NCI-H82 (cell line): ENCODE results near the gene ERC2.

Experiments used
- DNase-seq: peaks from one replicate; lab custom pipeline; 2025; lab: John Stamatoyannopoulos, UW

The ERC2 gene

DNA sequence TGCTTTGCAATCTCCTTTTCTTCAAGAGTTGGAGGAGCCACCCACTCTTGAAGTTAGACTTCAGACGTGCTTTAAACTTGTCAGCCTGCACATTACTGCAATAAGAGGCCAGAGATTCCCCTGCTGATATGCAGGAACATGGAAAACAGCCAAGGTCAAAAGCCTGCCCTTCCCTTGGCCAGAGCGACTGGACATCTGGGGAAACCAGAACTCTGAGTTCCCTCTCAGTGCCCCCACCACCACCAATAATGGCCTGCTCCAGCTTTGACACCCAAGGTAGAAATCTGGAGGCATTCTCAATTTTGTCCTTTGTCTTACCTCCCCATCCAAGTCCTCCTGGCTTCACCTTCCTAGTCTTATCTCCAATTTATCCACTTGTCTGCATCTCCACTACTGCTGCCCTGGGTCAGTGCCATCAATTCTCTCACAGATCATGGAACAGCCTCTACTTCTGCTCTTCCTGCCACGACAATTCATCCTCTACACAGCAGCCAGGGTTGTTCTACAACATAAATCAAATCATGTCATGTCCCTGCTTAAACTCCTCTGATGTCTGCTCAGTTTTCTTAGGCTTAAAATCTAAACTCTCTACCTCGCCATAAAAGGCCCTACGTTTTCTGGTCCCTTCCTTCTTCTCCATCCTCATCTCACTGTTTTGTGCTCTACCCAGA, 789.6 kb downstream of the ERC2 start:
- no peak for DNase-seq

DNA sequence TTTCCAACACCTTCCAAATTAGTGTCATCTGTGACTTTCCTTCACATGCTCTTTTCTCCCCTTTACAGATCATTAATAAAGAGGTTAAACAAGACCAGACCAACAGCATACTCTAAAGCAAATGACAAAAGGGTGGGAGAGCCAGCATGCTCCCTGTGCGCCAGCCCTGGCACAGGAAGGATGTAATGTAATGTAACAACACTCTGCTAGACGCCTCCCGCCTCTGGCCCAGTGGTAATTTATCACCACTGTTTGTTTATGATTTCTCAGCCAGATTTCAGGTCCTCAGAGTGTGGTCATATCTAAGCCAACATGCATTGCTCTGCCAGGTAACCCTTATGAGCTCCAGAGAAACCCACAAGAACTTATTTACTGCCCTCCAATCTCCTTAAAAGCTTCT, 791.6 kb downstream of the ERC2 start:
- DNase-seq, result no peak

DNA sequence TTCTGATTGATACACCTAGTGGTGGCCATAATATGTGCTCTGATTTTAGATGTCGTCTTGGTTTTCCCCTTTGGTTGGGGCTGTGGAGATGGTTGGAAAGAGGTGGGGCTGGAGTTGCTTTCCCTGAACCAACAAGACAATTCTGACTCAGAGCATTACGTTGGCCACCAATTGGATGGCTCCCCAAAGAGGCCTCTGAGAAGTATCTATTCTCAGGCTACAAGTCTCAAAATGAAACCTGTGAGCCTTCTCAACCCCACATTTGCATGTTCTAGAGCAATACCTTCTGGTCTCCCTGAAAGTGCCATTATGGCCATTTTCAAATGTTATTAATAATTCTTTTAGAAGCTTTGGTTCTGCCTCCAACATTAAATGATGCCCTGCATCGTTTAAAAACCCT, 792.8 kb downstream of the ERC2 start:
- no peak for DNase-seq

- DNase-seq, result peak; percentile 8
Observed at GRCh38 chr3:55673764-55674163, 794.5 kb downstream of the ERC2 start.

DNA sequence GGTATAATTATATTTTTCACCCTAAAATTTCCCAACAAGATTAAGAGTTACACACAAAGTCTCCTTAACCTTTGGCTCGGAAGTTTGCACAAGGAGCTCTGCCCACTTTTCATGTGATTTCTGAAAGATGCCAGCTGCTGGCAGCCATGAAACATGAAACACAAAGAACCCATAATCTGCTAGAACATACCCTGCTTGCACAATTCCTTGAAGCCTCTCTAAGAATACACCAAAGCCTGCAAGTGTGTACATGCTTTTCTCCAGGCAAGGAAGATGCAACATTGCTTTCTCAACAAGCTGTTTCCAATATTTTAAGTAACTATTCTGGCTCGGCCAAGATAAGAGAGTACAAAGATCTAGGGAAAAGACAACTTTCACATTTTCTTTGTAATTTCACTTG, 799.1 kb downstream of the ERC2 start:
- no peak for DNase-seq

GRCh38 chr3:55668359-55668758, 799.9 kb downstream of the ERC2 start:
- no peak for DNase-seq

GRCh38 chr3:55664387-55664786, 803.9 kb downstream of the ERC2 start:
- DNase-seq, result no peak

DNA sequence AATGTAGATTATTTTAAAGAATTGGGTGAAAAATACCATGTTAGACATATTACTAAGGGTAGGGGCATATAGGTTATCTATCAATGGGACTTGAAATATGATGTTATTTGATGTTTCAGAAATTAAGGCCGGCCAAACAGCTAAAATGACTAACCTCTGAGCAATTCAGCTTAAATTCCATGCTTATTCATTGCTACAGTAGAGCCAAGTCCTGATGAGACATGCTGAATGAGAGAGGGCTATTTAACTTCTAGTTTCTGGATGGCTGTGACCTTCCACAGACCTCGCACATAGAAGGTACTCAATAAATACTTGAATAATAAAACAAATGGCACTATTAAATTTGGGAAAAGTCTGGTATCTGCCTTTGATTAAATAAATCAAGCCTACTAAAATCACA, 805.6 kb downstream of the ERC2 start:
- DNase-seq, result no peak

DNA sequence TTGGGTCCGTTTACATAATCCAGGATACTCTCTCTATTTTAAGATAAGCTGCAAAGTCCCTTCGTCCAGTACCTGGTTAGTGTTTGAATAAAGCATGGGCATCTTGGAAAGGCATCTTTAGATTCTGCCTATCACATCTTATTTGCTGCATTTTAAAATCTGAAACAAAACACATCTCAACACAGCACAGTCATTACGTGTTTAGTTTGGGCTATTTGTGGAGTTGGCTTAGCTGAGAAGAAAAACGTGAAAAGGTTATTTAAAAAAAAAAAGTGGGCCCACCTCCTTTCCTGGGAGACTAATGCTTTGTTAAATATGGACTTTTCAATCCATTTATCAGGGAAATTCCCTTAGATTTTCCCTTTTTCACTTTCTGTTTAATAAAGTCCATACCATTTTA, 806.7 kb downstream of the ERC2 start:
- no peak for DNase-seq

GRCh38 chr3:55661141-55661540, 807.1 kb downstream of the ERC2 start:
- no peak for DNase-seq

GRCh38 chr3:55660642-55661041, 807.6 kb downstream of the ERC2 start:
- DNase-seq, result no peak

GRCh38 chr3:55659701-55660100, 808.6 kb downstream of the ERC2 start:
- no peak for DNase-seq

- DNase-seq, result no peak
Observed at GRCh38 chr3:55658690-55659562, 809.3 kb downstream of the ERC2 start.

DNA sequence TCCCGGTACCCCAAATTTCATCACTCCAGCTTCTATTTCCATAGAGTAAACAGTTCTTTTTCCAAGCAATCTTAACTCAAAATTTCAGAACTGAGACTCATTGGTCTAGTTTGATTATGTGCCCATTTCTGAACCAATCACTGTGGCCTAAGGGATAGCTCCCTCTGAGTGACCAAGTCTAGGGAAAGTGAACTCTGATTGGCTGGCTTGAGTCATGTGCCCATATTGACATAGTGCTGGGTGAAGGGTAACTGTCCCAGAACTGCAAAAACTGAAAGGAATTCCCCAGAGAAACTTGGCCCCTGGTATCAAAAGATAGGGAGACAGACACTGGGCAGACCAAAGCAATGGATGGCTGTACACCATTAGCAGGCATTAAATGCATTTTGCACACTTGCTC, 810.0 kb downstream of the ERC2 start:
- no peak for DNase-seq

- DNase-seq, result no peak
Observed at GRCh38 chr3:55655544-55655943, 812.7 kb downstream of the ERC2 start.

- no peak for DNase-seq
Observed at GRCh38 chr3:55654123-55654760, 814.0 kb downstream of the ERC2 start.

GRCh38 chr3:55651011-55651410, 817.3 kb downstream of the ERC2 start:
- DNase-seq, result no peak

GRCh38 chr3:55650011-55650410, 818.3 kb downstream of the ERC2 start:
- DNase-seq, result no peak

DNA sequence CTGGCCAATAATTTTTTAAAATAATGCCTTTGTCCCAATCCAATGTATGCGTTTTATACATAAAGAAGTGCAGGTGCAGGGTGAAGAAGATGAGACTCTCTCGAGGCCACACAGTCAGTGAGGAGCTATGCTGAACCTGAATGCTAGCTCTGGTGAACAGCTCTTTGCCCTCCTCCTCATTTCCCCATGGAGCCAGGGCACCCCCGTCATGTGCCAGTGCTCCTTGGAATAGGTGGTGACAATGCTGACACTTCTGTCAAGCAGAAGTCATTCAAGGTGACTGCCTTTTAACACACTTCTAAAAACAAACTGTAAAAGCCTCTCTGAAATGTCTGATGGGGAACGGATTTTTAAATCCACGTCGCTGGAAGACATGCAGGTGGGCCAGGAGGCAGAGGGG, 818.7 kb downstream of the ERC2 start:
- no peak for DNase-seq

DNA sequence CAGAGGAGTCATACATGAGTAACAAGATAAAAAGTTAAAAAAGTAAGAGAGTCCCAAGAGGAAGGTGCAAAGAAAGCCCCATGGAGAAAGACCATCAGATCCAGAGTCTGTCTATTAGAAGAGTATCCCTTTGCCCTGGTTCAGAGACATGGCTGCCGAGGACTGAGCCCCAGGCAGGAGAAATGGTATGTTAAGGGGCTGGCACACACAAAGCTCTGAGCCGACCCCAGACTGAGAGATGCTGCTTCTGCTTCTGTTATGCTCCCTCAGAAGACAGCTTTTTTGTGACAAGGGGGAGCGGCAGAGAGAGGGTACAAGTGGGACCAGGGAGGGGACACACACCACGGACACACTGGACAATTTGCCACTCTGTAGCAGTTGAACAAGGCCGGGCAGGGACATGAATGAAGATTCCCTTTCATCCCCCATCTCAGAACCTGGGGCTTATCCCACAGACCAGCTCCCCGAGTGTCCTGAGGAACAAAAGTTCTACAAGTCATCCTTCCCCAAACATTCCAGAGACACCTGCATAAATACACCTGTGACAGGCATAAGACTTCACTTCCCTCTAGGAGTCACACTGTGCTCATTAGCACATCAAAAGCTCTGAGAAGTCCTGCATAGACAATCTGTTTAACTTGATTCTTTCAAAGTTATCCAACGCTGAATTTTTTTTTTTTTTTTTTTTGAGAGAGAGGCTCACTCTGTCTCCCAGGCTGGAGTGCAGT, 819.5 kb downstream of the ERC2 start:
- no peak for DNase-seq

- DNase-seq, result no peak
Observed at GRCh38 chr3:55647670-55648069, 820.6 kb downstream of the ERC2 start.

DNA sequence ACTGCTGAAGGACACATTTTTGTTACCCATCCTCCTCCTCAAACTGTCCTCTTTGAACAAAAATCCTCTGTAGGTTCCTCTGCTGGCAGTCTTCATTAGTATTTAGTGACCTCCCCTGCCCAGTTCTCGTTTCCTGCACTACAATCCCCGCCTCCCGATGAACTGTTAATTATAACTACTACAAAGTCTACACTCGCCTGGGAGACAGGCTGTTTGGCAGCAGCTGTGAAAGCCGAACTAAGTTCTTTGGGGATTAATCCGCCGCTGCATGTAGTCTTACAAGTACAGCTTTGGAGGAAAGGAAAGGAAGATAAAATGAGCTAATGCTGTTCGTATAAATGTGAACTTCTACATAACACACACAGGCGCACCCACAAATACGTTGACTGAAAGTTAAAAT, 821.2 kb downstream of the ERC2 start:
- DNase-seq, result peak; percentile 82
